ENCODE data around the gene TAF6L. TPM values are rescaled to one million over a fixed set of nuclear protein-coding genes. Genes with fewer than 3 reads are reported as not detected.
A peak's percentile ranks its signal among the peaks of the same experiment; 100 is the strongest.
"Not testable (repeated sequence)": the region's sequence is repeated elsewhere in the genome, so short reads cannot be mapped to it uniquely, and the experiment has no call there.

TAF6L gene
- polyA plus RNA-seq, 1 donor from 2014 or later = 55.2 TPM

DNA sequence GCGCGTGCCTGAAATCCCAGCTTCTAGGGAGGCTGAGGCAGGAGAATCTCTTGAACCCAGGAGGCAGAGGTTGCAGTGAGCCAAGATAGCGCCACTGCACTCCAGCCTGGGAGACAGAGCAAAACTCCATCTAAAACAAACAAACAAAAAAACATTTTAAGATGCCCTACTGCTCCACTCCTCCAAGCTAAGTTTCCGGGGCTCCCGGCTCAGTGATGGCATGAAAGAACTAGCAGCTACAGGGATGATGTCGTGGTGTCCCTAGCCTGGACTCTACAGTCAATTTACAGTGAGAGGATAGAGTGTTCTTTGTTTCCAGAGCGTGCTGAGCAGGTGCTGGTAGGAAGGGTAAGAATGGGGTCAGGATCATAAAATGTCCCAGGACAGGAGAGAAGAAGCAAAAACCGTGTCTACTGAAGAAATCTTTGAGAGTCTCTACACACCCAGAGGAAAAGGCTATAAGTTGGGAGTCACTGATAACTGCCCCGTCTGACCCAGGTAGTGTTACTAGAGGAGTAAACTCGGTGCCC is 16.0 kb upstream of the TAF6L start:
- Histone ChIP-seq H3K4me2 (ENCODE audit: low read length) (no peak overlapping the region), H2AFZ (ENCODE audit: low read depth, low read length) (no peak overlapping the region), H3K27me3 (ENCODE audit: insufficient read depth, low read depth, low read length) (no peaks in the 10 kb centered on the region), H3K27ac (ENCODE audit: low read length) (peak overlapping the region; percentile 95), H3F3A (ENCODE audit: insufficient read depth, low read length, poor library complexity, severe bottlenecking) (no peaks in the 10 kb centered on the region), H3K9me3 (ENCODE audit: low read length) (no peaks in the 10 kb centered on the region), H3K79me2 (replicated peaks; ENCODE audit: insufficient read depth, low read length) (peaks cover 5% of the 10 kb centered on the region), H3K9ac (ENCODE audit: low read length) (no peak overlapping the region), H3K36me3 (ENCODE audit: insufficient read depth, low read length) (no peaks in the 10 kb centered on the region), H4K20me1 (ENCODE audit: insufficient read depth) (no peaks in the 10 kb centered on the region), H3K4me3 (ENCODE audit: low read length) (no peak overlapping the region), H3K9me2 (ENCODE audit: insufficient read depth, low read length) (no peaks in the 10 kb centered on the region)
- TF ChIP-seq, protein P1, sequence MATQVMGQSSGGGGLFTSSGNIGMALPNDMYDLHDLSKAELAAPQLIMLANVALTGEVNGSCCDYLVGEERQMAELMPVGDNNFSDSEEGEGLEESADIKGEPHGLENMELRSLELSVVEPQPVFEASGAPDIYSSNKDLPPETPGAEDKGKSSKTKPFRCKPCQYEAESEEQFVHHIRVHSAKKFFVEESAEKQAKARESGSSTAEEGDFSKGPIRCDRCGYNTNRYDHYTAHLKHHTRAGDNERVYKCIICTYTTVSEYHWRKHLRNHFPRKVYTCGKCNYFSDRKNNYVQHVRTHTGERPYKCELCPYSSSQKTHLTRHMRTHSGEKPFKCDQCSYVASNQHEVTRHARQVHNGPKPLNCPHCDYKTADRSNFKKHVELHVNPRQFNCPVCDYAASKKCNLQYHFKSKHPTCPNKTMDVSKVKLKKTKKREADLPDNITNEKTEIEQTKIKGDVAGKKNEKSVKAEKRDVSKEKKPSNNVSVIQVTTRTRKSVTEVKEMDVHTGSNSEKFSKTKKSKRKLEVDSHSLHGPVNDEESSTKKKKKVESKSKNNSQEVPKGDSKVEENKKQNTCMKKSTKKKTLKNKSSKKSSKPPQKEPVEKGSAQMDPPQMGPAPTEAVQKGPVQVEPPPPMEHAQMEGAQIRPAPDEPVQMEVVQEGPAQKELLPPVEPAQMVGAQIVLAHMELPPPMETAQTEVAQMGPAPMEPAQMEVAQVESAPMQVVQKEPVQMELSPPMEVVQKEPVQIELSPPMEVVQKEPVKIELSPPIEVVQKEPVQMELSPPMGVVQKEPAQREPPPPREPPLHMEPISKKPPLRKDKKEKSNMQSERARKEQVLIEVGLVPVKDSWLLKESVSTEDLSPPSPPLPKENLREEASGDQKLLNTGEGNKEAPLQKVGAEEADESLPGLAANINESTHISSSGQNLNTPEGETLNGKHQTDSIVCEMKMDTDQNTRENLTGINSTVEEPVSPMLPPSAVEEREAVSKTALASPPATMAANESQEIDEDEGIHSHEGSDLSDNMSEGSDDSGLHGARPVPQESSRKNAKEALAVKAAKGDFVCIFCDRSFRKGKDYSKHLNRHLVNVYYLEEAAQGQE (IDR thresholded peaks at IDR 0.05; ENCODE audit: borderline replicate concordance) = no peak
- TF ChIP-seq SMC3 (conservative IDR thresholded peaks at IDR 0.05; ENCODE audit: poor library complexity) = no peak
- TF ChIP-seq TAF1 (IDR thresholded peaks at IDR 0.05; ENCODE audit: low read depth) = no peak

GRCh38 chr11:62757846-62758788 is 13.1 kb upstream of the TAF6L start:
- Histone ChIP-seq H3K4me3 (ENCODE audit: low read length) (no peak overlapping the region), H3K27ac (ENCODE audit: low read length) (no peak overlapping the region), H3F3A (ENCODE audit: insufficient read depth, low read length, poor library complexity, severe bottlenecking) (no peaks in the 10 kb centered on the region), H3K36me3 (ENCODE audit: insufficient read depth, low read length) (no peaks in the 10 kb centered on the region), H3K9me3 (ENCODE audit: low read length) (no peaks in the 10 kb centered on the region), H3K4me2 (ENCODE audit: low read length) (no peak overlapping the region), H3K9me2 (ENCODE audit: insufficient read depth, low read length) (no peaks in the 10 kb centered on the region), H4K20me1 (ENCODE audit: insufficient read depth) (no peaks in the 10 kb centered on the region), H2AFZ (ENCODE audit: low read depth, low read length) (no peak overlapping the region), H3K79me2 (replicated peaks; ENCODE audit: insufficient read depth, low read length) (peaks cover 16% of the 10 kb centered on the region), H3K27me3 (ENCODE audit: insufficient read depth, low read depth, low read length) (no peaks in the 10 kb centered on the region), H3K9ac (ENCODE audit: low read length) (no peak overlapping the region)
- TF ChIP-seq, protein P1 (IDR thresholded peaks at IDR 0.05; ENCODE audit: borderline replicate concordance) = no peak
- TF ChIP-seq EP300 (conservative IDR thresholded peaks at IDR 0.05; ENCODE audit: poor library complexity, severe bottlenecking) (no peak), POLR2AphosphoS5 (IDR thresholded peaks at IDR 0.05) (no peak), EZH2 (IDR thresholded peaks at IDR 0.05; ENCODE audit: borderline replicate concordance, insufficient read depth, low read length, poor library complexity, severe bottlenecking) (no peak), TAF1 (IDR thresholded peaks at IDR 0.05; ENCODE audit: low read depth) (no peak), MXI1 (conservative IDR thresholded peaks at IDR 0.05; ENCODE audit: poor library complexity, severe bottlenecking) (no peak), SMC3 (conservative IDR thresholded peaks at IDR 0.05; ENCODE audit: poor library complexity) (no peak), RAD21 (conservative IDR thresholded peaks at IDR 0.05) (no peak)
- TF ChIP-seq, protein P2, sequence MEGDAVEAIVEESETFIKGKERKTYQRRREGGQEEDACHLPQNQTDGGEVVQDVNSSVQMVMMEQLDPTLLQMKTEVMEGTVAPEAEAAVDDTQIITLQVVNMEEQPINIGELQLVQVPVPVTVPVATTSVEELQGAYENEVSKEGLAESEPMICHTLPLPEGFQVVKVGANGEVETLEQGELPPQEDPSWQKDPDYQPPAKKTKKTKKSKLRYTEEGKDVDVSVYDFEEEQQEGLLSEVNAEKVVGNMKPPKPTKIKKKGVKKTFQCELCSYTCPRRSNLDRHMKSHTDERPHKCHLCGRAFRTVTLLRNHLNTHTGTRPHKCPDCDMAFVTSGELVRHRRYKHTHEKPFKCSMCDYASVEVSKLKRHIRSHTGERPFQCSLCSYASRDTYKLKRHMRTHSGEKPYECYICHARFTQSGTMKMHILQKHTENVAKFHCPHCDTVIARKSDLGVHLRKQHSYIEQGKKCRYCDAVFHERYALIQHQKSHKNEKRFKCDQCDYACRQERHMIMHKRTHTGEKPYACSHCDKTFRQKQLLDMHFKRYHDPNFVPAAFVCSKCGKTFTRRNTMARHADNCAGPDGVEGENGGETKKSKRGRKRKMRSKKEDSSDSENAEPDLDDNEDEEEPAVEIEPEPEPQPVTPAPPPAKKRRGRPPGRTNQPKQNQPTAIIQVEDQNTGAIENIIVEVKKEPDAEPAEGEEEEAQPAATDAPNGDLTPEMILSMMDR (IDR thresholded peaks at IDR 0.05; ENCODE audit: poor library complexity, severe bottlenecking) = no peak

- not testable (repeated sequence) for H3K4me2 ChIP-seq (ENCODE audit: low read length); H3K9me2 ChIP-seq (ENCODE audit: insufficient read depth, low read length); H2AFZ ChIP-seq (ENCODE audit: low read depth, low read length); H3K27me3 ChIP-seq (ENCODE audit: insufficient read depth, low read depth, low read length); H4K20me1 ChIP-seq (ENCODE audit: insufficient read depth); H3K36me3 ChIP-seq (ENCODE audit: insufficient read depth, low read length); H3K9me3 ChIP-seq (ENCODE audit: low read length); H3F3A ChIP-seq (ENCODE audit: insufficient read depth, low read length, poor library complexity, severe bottlenecking); H3K9ac ChIP-seq (ENCODE audit: low read length)
- peak overlapping the region; percentile 82 for H3K4me3 ChIP-seq (ENCODE audit: low read length)
- H3K27ac ChIP-seq (ENCODE audit: low read length) = peak overlapping the region; percentile 24
- peaks cover 12% of the 10 kb centered on the region for H3K79me2 ChIP-seq (replicated peaks; ENCODE audit: insufficient read depth, low read length)
These were observed 10.3 kb upstream of the TAF6L start for GRCh38 chr11:62760867-62761227.

All from neural cell (in vitro differentiated cells).